Fibroblast of lung (primary cell): ENCODE measurements around the gene ANKS1A. TPM values are rescaled to one million over a fixed set of nuclear protein-coding genes. Genes with fewer than 3 reads are reported as not detected.
A peak's percentile ranks its signal among the peaks of the same experiment; 100 is the strongest.

Experiments
- DNase-seq, 2 donors: peaks; one replicate each; pipeline versions ENCODE4 v3.0.0 to v3.0.0-alpha.2; 2010; ENCODE audit warnings: low read depth in 2 of 2
- H2AFZ ChIP-seq: 2 replicates; pipeline ENCODE4 v1.5.1; 2012; ENCODE audit warnings: low read length, control low read depth, inconsistent platforms
- H3K27ac ChIP-seq: 2 replicates; pipeline ENCODE4 v1.5.1; 2011; ENCODE audit warnings: low read length, control low read depth; ENCODE audit not compliant: insufficient read depth
- H3K27me3 ChIP-seq: 2 replicates; pipeline ENCODE4 v1.5.1; 2011; ENCODE audit warnings: mild to moderate bottlenecking, low read length; ENCODE audit not compliant: control insufficient read depth, insufficient read depth
- H3K36me3 ChIP-seq: 2 replicates; pipeline ENCODE4 v1.5.1; 2011; ENCODE audit warnings: low read length; ENCODE audit not compliant: control insufficient read depth, insufficient read depth
- H3K4me1 ChIP-seq: 2 replicates; pipeline ENCODE4 v1.5.1; 2011; ENCODE audit warnings: low read length; ENCODE audit not compliant: control insufficient read depth, insufficient read depth; ENCODE audit errors: extremely low read depth
- H3K4me2 ChIP-seq: 2 replicates; pipeline ENCODE4 v1.5.1; 2011; ENCODE audit warnings: low read length, control low read depth; ENCODE audit not compliant: insufficient read depth; ENCODE audit errors: extremely low read depth
- H3K4me3 ChIP-seq, 4 experiments: fragments of 200-600 bp in 1 of 4; sonication (generic) in 1 of 4; replicated peaks in 1 of 4; 2 replicates each; pipeline ENCODE4 v1.5.1; 2011 to 2016; ENCODE audit warnings: low read length in 4 of 4, low read depth in 3 of 4, mild to moderate bottlenecking in 3 of 4, control low read depth in 2 of 4, inconsistent platforms in 1 of 4, mixed read lengths in 1 of 4; ENCODE audit not compliant: insufficient read depth in 1 of 4; ENCODE audit errors: control extremely low read depth in 1 of 4
- H3K79me2 ChIP-seq: 2 replicates; pipeline ENCODE4 v1.5.1; 2012; ENCODE audit warnings: mild to moderate bottlenecking, low read length, inconsistent platforms; ENCODE audit not compliant: control insufficient read depth, insufficient read depth
- H3K9ac ChIP-seq: 2 replicates; pipeline ENCODE4 v1.5.1; 2011; ENCODE audit warnings: mild to moderate bottlenecking, low read length, control low read depth; ENCODE audit not compliant: insufficient read depth
- H3K9me3 ChIP-seq: 2 replicates; pipeline ENCODE4 v1.5.1; 2012; ENCODE audit warnings: low read depth, low read length; ENCODE audit not compliant: control insufficient read depth, insufficient read depth
- H4K20me1 ChIP-seq: 2 replicates; pipeline ENCODE4 v1.5.1; 2011; ENCODE audit warnings: low read length; ENCODE audit not compliant: control insufficient read depth, insufficient read depth; ENCODE audit errors: extremely low read depth
- CTCF ChIP-seq, 2 donors: IDR thresholded peaks in 1 of 2; conservative IDR thresholded peaks in 1 of 2; 1 replicate in 1 of 2; 2 replicates in 1 of 2; pipeline ENCODE4 v1.5.1; 2011 to 2012; ENCODE audit warnings: low read length in 2 of 2, control low read depth in 1 of 2, inconsistent platforms in 1 of 2, low read depth in 1 of 2, mild to moderate bottlenecking in 1 of 2
- EZH2 ChIP-seq: IDR thresholded peaks from 2 replicates; pipeline ENCODE4 v1.5.1; 2012; ENCODE audit warnings: low read length, control low read depth, mild to moderate bottlenecking; ENCODE audit errors: missing control alignments
- polyA plus RNA-seq, 2 donors: library from polyadenylated mRNA; depleted of rRNA in 1 of 2; stranded (reverse) in 1 of 2; unstranded in 1 of 2; fragments of >200 nt; gene quantifications; 2 replicates each; pipeline ENCODE4 v1.2.1, GENCODE V29; 2011 to 2012; ENCODE audit warnings: missing spikeins in 1 of 2
- total RNA-seq: library from RNA; depleted of rRNA; stranded (reverse); fragments of >200 nt; gene quantifications from 2 replicates; pipeline ENCODE4 v1.2.1, GENCODE V29; 2014

Gene ANKS1A
- total and polyA plus RNA-seq, 2 donors (not counting 1 experiment from before 2014, with no cell fraction given): 3.6 to 7.8 TPM

- no peaks in the 10 kb centered on the region for H3K79me2 ChIP-seq
- no peaks in the 10 kb centered on the region for H3K27me3 ChIP-seq
- H3K36me3 ChIP-seq: no peaks in the 10 kb centered on the region
- no peak overlapping the region for H3K9ac ChIP-seq
- H3K4me3 ChIP-seq: no peak overlapping the region
- no peak for DNase-seq
- no peak overlapping the region for H3K27ac ChIP-seq
- H3K4me2 ChIP-seq: no peak overlapping the region
- H4K20me1 ChIP-seq: no peaks in the 10 kb centered on the region
- H3K4me1 ChIP-seq: peaks cover 32% of the 10 kb centered on the region
- H3K9me3 ChIP-seq: no peaks in the 10 kb centered on the region
- TF ChIP-seq EZH2: no peak
- no peak for TF ChIP-seq CTCF (conservative IDR thresholded peaks at IDR 0.05 in 1 of 2, IDR thresholded peaks at IDR 0.05 in 1 of 2; ENCODE audit: low read depth in 1 of 2, low read length in 2 of 2)
- no peak overlapping the region for H2AFZ ChIP-seq
Measured at GRCh38 chr6:35093783-35094182, 204.7 kb downstream of the ANKS1A start.

- H3K27ac ChIP-seq: no peak overlapping the region
- DNase-seq: no peak
- H3K4me3 ChIP-seq: no peak overlapping the region
- H4K20me1 ChIP-seq: no peaks in the 10 kb centered on the region
- no peaks in the 10 kb centered on the region for H3K79me2 ChIP-seq
- no peaks in the 10 kb centered on the region for H3K27me3 ChIP-seq
- H3K9me3 ChIP-seq: no peaks in the 10 kb centered on the region
- TF ChIP-seq EZH2 (no peak), CTCF (conservative IDR thresholded peaks at IDR 0.05 in 1 of 2, IDR thresholded peaks at IDR 0.05 in 1 of 2; ENCODE audit: low read depth in 1 of 2, low read length in 2 of 2) (no peak)
- H3K9ac ChIP-seq: no peak overlapping the region
- no peak overlapping the region for H2AFZ ChIP-seq
- peaks cover 32% of the 10 kb centered on the region for H3K4me1 ChIP-seq
- no peak overlapping the region for H3K4me2 ChIP-seq
- no peaks in the 10 kb centered on the region for H3K36me3 ChIP-seq
Measured at GRCh38 chr6:35094183-35094582, 205.1 kb downstream of the ANKS1A start.

GRCh38 chr6:35096129-35096862, 207.2 kb downstream of the ANKS1A start:
- Histone ChIP-seq H3K9ac (no peak overlapping the region), H3K27ac (no peak overlapping the region), H3K27me3 (no peaks in the 10 kb centered on the region), H3K79me2 (no peaks in the 10 kb centered on the region), H3K4me1 (peaks cover 20% of the 10 kb centered on the region), H2AFZ (no peak overlapping the region), H4K20me1 (no peaks in the 10 kb centered on the region), H3K4me2 (peak overlapping the region; percentile 34), H3K9me3 (no peaks in the 10 kb centered on the region), H3K36me3 (no peaks in the 10 kb centered on the region), H3K4me3 (no peak overlapping the region)
- peak; percentile 72 to 92 for DNase-seq
- TF ChIP-seq CTCF (conservative IDR thresholded peaks at IDR 0.05 in 1 of 2, IDR thresholded peaks at IDR 0.05 in 1 of 2; ENCODE audit: low read depth in 1 of 2, low read length in 2 of 2) (no peak), EZH2 (no peak)
